Ovary (tissue), 9 donors: ENCODE results near the gene TMIE. TPM values are rescaled to one million over a fixed set of nuclear protein-coding genes. Genes with fewer than 3 reads are reported as not detected.

Experiments used
- DNase-seq, 5 donors: peaks; one replicate each; pipeline ENCODE4 v3.0.0-alpha.2; 2019 to 2020
- H3K27ac ChIP-seq, 2 donors: fragments of 200-600 bp; one replicate each; pipeline versions ENCODE4 v1.5.1 to v1.8.0; 2019 to 2022
- H3K27me3 ChIP-seq: fragments of 200-600 bp; one replicate; pipeline ENCODE4 v1.8.0; 2022
- H3K36me3 ChIP-seq: fragments of 200-600 bp; sonication (generic); one replicate; pipeline ENCODE4 v1.5.1; 2019
- H3K4me1 ChIP-seq: one replicate; pipeline ENCODE4 v1.8.1; 2013; ENCODE audit warnings: mild to moderate bottlenecking, moderate library complexity; ENCODE audit not compliant: insufficient read depth
- H3K4me3 ChIP-seq: fragments of 200-600 bp; sonication (generic); one replicate; pipeline ENCODE4 v1.5.1; 2017
- H3K9me3 ChIP-seq, 2 donors: fragments of 200-600 bp in 1 of 2; sonication (generic) in 1 of 2; one replicate each; pipeline versions ENCODE4 v1.5.1 to v1.8.1; 2013 to 2019; ENCODE audit warnings: mild to moderate bottlenecking in 1 of 2, moderate library complexity in 1 of 2
- CTCF ChIP-seq, 3 donors: fragments of 450-650 bp in 2 of 3; fragments of 200-600 bp in 1 of 3; IDR thresholded peaks; one replicate each; pipeline versions ENCODE4 v1.5.1 to v1.8.0; 2016 to 2022; ENCODE audit warnings: antibody characterized with exemption in 3 of 3, mild to moderate bottlenecking in 1 of 3
- EP300 ChIP-seq: sonication (generic); formaldehyde crosslinking; IDR thresholded peaks from one replicate; pipeline ENCODE4 v1.6.1; 2017; ENCODE audit warnings: antibody characterized with exemption
- POLR2A ChIP-seq: fragments of 450-650 bp; IDR thresholded peaks from one replicate; pipeline ENCODE4 v1.6.1; 2017; ENCODE audit warnings: antibody characterized with exemption, mild to moderate bottlenecking, moderate library complexity
- WGBS, 3 donors: extraction: QIAGEN DNeasy Blood & Tissue Kit in 1 of 3; methylation state at CpG; one replicate each; pipeline versions ENCODE4 v1.1.5 to v1.1.7; 2013 to 2017; 5-methylcytosine and 5-hydroxymethylcytosine counted together
- intact Hi-C, 4 donors: fragments of 100-400 bp; cut with DNase I; formaldehyde crosslinking; loops; one replicate each; pipeline versions ENCODE4 v1.11.0 to v1.15.1; 2022 to 2023
- polyA plus RNA-seq, 2 donors: library from polyadenylated mRNA; stranded (reverse); fragments of 200-250 nt in 1 of 2; fragments of 350-450 nt in 1 of 2; fragmentation: Illumina TruSeq in 1 of 2; extraction: RNeasy Lipid Tissue Mini Kit (QIAGEN cat#74804) in 1 of 2; gene quantifications; one replicate each; pipeline ENCODE4 v1.2.3, GENCODE V29; 2013 to 2014
- total RNA-seq, 7 donors: library from RNA; depleted of rRNA in 2 of 7; stranded (reverse); fragments of >200 nt in 2 of 7; fragmentation: NEBNext Ultra II Directional in 3 of 7; extraction: Animal tissue kit (Norgen Biotek cat#: 25700) in 3 of 7; gene quantifications; one replicate each; pipeline versions ENCODE4 v1.1.0 to v1.2.4, GENCODE V29; 2016 to 2023
- donor health status: DM: no; HTN: no; CAD: no; lungs with moderate emphysema.
- donor health status: DM: no; HTN: no; CAD: no.
- donor health status: Bipolar disorder and iron deficiency.
- donor health status: DM: yes; HTN: yes; CAD: no.
- donor health status: DM: no; HTN: no; CAD: no.
- donor health status: DM: yes; HTN: yes; CAD: no.

Gene TMIE
- total and polyA plus RNA-seq, 9 donors = 0.40 to 2.4 (median 1.0) TPM; not detected in 1

DNA sequence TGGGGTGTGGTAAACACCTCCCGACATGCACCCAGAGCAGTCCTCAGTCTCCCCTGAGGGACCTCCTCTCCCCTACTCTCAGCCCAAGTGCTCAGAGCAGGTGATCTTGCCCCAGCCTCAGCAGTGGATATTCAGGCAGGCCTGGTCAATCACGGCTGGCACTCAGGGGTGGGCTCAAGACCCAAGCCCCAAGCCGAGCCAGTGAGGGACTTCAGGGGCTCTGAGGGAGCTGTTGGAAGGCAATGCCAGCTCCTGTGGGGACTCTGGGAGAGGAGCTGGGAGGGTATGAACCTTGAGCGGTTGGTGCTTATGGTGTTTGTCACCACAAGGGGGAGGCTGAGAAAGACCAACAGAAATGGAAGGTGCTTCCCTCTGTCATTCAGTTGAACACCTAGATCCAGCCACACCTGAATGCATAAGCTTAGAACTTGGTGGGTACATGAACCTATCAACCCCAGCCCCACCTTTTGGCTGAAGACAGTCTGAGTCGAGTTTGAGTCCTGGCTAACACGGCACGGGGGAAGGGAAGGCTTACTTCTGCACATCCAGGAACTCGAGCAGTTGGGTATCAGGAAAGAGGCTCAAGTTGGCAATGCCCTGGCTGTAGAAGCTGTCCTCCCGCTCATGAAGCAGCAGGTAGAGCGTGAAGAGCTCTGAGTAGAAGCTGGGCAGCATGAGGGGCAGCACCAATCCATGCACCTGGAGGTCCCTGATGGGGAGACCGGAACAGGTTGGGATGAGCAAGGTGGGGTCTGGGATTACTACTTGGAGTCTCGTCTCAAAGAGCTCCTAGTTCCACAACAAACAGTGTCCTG is 27.0 kb upstream of the TMIE start:
- TF ChIP-seq POLR2A = no peak
- TF ChIP-seq CTCF (IDR thresholded peaks at IDR 0.05) = no peak
- TF ChIP-seq EP300 = no peak
- H3K27ac ChIP-seq = no peak overlapping the region
- H3K4me1 ChIP-seq = no peaks in the 10 kb centered on the region

GRCh38 chr3:46675426-46675825 is 25.8 kb upstream of the TMIE start:
- H3K4me3 ChIP-seq = no peak overlapping the region
- TF ChIP-seq EP300 = no peak
- no peak for TF ChIP-seq CTCF (IDR thresholded peaks at IDR 0.05)
- no peak for TF ChIP-seq POLR2A
- no peaks in the 10 kb centered on the region for H3K9me3 ChIP-seq
- WGBS, 3 donors = 86 to 96% (median 90%) methylated on average over 6 of the region's 6 CpGs
- no peak overlapping the region for H3K27ac ChIP-seq
- H3K4me1 ChIP-seq = no peaks in the 10 kb centered on the region
- DNase-seq = peak in 1 of 5 donors; percentile 9
- no peaks in the 10 kb centered on the region for H3K27me3 ChIP-seq
- intact Hi-C loops = no loop called here
- no peaks in the 10 kb centered on the region for H3K36me3 ChIP-seq

More for the DNA sequence above, 27.0 kb upstream of the TMIE start:
- Histone ChIP-seq H3K36me3 (no peaks in the 10 kb centered on the region), H3K4me3 (no peak overlapping the region), H3K9me3 (no peaks in the 10 kb centered on the region), H3K27me3 (no peaks in the 10 kb centered on the region)
- WGBS, 3 donors = 94 to 95% (median 95%) methylated on average over 12 of the region's 12 CpGs
- intact Hi-C loops = no loop called here
- DNase-seq = peak in 4 of 5 donors; percentile 5 to 16 (median 10)

- WGBS, 3 donors = 78 to 84% (median 80%) methylated on average over 9 of the region's 9 CpGs
- Histone ChIP-seq H3K27ac (no peak overlapping the region), H3K36me3 (no peaks in the 10 kb centered on the region), H3K9me3 (no peaks in the 10 kb centered on the region), H3K27me3 (no peaks in the 10 kb centered on the region), H3K4me3 (no peak overlapping the region), H3K4me1 (no peaks in the 10 kb centered on the region)
- DNase-seq = no peak
- intact Hi-C loops = no loop called here
- TF ChIP-seq CTCF (IDR thresholded peaks at IDR 0.05) (no peak), EP300 (no peak), POLR2A (no peak)
Measured at GRCh38 chr3:46675843-46676567, 25.2 kb upstream of the TMIE start.

DNA sequence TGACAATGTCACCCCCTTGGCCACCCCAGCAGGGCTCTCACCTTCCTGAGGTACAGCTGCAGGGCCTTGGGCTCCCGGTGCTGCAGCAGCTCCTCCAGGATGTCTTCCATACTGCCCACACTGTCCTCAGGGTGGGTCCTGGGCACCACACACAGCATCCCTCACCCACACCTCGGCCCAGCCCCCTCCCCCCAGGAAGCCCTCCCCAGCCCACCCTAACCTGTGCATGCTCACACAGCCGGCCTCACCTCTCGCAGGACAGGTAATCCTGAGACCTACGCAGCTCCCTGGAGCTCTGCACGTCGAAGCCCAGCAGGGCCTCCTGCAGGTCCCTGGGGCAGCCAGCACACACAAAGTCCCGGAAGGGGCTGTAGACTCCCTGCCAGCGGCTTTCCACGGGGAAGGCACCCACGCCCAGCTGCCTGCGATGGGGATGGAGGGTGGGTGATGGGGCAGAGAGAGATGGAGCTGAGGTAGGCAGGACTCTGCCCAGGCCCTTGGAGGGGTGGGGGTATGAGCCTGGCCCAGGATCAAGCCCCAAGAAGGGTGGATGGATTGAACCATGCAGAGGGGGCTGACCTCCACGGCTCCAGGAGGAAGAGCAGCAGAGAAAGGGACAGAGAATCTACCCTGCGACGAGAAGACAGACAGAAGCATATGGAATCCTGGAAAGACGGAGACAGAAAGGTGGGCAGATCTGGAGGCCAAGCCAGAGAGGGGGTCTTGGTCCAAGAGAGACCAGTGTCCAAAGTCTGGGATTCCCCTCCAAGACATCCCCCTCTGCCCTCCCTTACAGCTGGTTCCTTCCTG is 24.4 kb upstream of the TMIE start:
- DNase-seq = no peak
- TF ChIP-seq CTCF (IDR thresholded peaks at IDR 0.05) = no peak
- no peak for TF ChIP-seq POLR2A
- TF ChIP-seq EP300 = no peak
- Histone ChIP-seq H3K27me3 (no peaks in the 10 kb centered on the region), H3K4me3 (no peak overlapping the region), H3K36me3 (no peaks in the 10 kb centered on the region), H3K27ac (no peak overlapping the region), H3K9me3 (no peaks in the 10 kb centered on the region), H3K4me1 (no peaks in the 10 kb centered on the region)
- intact Hi-C loops = no loop called here
- WGBS, 3 donors = 75 to 81% (median 75%) methylated on average over 16 of the region's 16 CpGs
